GM23248 (cell line): Measurements from ENCODE around the gene PRDM1. TPM values are rescaled to one million over a fixed set of nuclear protein-coding genes. Genes with fewer than 3 reads are reported as not detected.

Source experiments
- DNase-seq: peaks from one replicate; pipeline ENCODE4 v3.0.0-alpha.2; 2015
- H2AFZ ChIP-seq: fragments of 200-600 bp; sonication (generic); 2 replicates; pipeline ENCODE4 v1.6.1; 2016; ENCODE audit warnings: antibody characterized with exemption
- H3F3A ChIP-seq: fragments of 200-600 bp; sonication (generic); 2 replicates; pipeline ENCODE4 v1.6.1; 2016; ENCODE audit warnings: mild to moderate bottlenecking, antibody characterized with exemption, mixed run types; ENCODE audit not compliant: insufficient read depth
- H3K27ac ChIP-seq: fragments of 200-600 bp; sonication (generic); 2 replicates; pipeline ENCODE4 v1.5.1; 2016; ENCODE audit warnings: mild to moderate bottlenecking
- H3K27me3 ChIP-seq: fragments of 200-600 bp; sonication (generic); replicated peaks from 2 replicates; pipeline ENCODE4 v1.6.1; 2016; ENCODE audit warnings: mild to moderate bottlenecking; ENCODE audit not compliant: insufficient read depth
- H3K36me3 ChIP-seq: fragments of 200-600 bp; sonication (generic); 2 replicates; pipeline ENCODE4 v1.6.1; 2016; ENCODE audit warnings: low read depth, mild to moderate bottlenecking
- H3K4me1 ChIP-seq: fragments of 200-600 bp; sonication (generic); 2 replicates; pipeline ENCODE4 v1.6.1; 2016; ENCODE audit warnings: mild to moderate bottlenecking; ENCODE audit not compliant: insufficient read depth
- H3K4me2 ChIP-seq: fragments of 200-600 bp; sonication (generic); one replicate; pipeline ENCODE4 v1.6.1; 2016; ENCODE audit warnings: mild to moderate bottlenecking; ENCODE audit not compliant: unreplicated experiment
- H3K4me3 ChIP-seq: fragments of 200-600 bp; sonication (generic); 2 replicates; pipeline ENCODE4 v1.5.1; 2016; ENCODE audit warnings: mild to moderate bottlenecking
- H3K79me2 ChIP-seq: fragments of 200-600 bp; sonication (generic); 2 replicates; pipeline ENCODE4 v1.6.1; 2016; ENCODE audit warnings: mild to moderate bottlenecking; ENCODE audit not compliant: insufficient read depth
- H3K9ac ChIP-seq: fragments of 200-600 bp; sonication (generic); 2 replicates; pipeline ENCODE4 v1.6.1; 2016; ENCODE audit warnings: mild to moderate bottlenecking
- H3K9me2 ChIP-seq: fragments of 200-600 bp; sonication (generic); 2 replicates; pipeline ENCODE4 v1.6.1; 2016; ENCODE audit warnings: mixed run types, mild to moderate bottlenecking, moderate library complexity; ENCODE audit not compliant: insufficient read depth
- H3K9me3 ChIP-seq: fragments of 200-600 bp; sonication (generic); one replicate; pipeline ENCODE4 v1.6.1; 2017; ENCODE audit warnings: low read depth
- H4K20me1 ChIP-seq: fragments of 200-600 bp; sonication (generic); 2 replicates; pipeline ENCODE4 v1.6.0; 2016; ENCODE audit not compliant: insufficient read depth
- EZH2 ChIP-seq: fragments of 200-600 bp; sonication (generic); IDR thresholded peaks from 2 replicates; pipeline ENCODE4 v1.6.1; 2018; ENCODE audit warnings: antibody characterized with exemption, mild to moderate bottlenecking; ENCODE audit not compliant: insufficient read depth, poor library complexity, severe bottlenecking
- EZH2phosphoT487 ChIP-seq: fragments of 200-600 bp; sonication (generic); IDR thresholded peaks from 2 replicates; pipeline ENCODE4 v1.6.1; 2018; ENCODE audit warnings: antibody characterized with exemption, moderate library complexity, mild to moderate bottlenecking, low read depth; ENCODE audit not compliant: insufficient read depth
- WGBS, 2 experiments: methylation state at CpG; one replicate each; pipeline ENCODE4 v1.1.6; 2015 to 2017; ENCODE audit warnings: low lambda C conversion rate in 2 of 2, low coverage in 1 of 2; ENCODE audit errors: missing lambda C conversion rate in 2 of 2; 5-methylcytosine and 5-hydroxymethylcytosine counted together
- in situ Hi-C: fragments of 300-500 bp; cut with MboI; formaldehyde crosslinking; loops from 2 replicates; pipeline ENCODE4 v1.15.0; 2020
- polyA plus RNA-seq: library from polyadenylated mRNA; unstranded; fragments of >200 nt; fragmentation: Nextera tagmentation; extraction: Ambion mirVana; gene quantifications from 2 replicates; pipeline ENCODE4 v1.2.1, GENCODE V29; 2016
- total RNA-seq: library from RNA; depleted of rRNA; stranded (reverse); fragments of >200 nt; shearing (Covaris generic); gene quantifications from 2 replicates; pipeline ENCODE4 v1.2.3, GENCODE V29; 2014

PRDM1 gene
- total and polyA plus RNA-seq, 2 experiments from 2014 or later = 2.7 to 3.9 TPM

GRCh38 chr6:106109029-106109428, 22.9 kb downstream of the PRDM1 start:
- Histone ChIP-seq H3K4me2 (no peak overlapping the region), H4K20me1 (no peaks in the 10 kb centered on the region), H3K4me1 (no peaks in the 10 kb centered on the region; the same call in 1 of the 2 replicates), H3K4me3 (no peak overlapping the region), H3K9me2 (no peaks in the 10 kb centered on the region), H2AFZ (no peak overlapping the region), H3K36me3 (peaks cover 25% of the 10 kb centered on the region; the same call in 1 of the 2 replicates), H3K9ac (no peak overlapping the region), H3K27ac (no peak overlapping the region), H3K9me3 (no peaks in the 10 kb centered on the region), H3F3A (peaks cover 46% of the 10 kb centered on the region), H3K27me3 (no peaks in the 10 kb centered on the region), H3K79me2 (no peaks in the 10 kb centered on the region)
- DNase-seq = no peak
- 97 to 100% methylated on average over 3 of the region's 3 CpGs for WGBS, 2 experiments
- no peak for TF ChIP-seq EZH2
- no peak for TF ChIP-seq EZH2phosphoT487
- in situ Hi-C loops = no loop called here

- Histone ChIP-seq H3F3A (peaks cover 46% of the 10 kb centered on the region), H2AFZ (no peak overlapping the region), H3K9me3 (no peaks in the 10 kb centered on the region), H3K27me3 (no peaks in the 10 kb centered on the region), H4K20me1 (no peaks in the 10 kb centered on the region), H3K4me3 (no peak overlapping the region), H3K9me2 (no peaks in the 10 kb centered on the region), H3K4me1 (no peaks in the 10 kb centered on the region; the same call in 1 of the 2 replicates), H3K79me2 (no peaks in the 10 kb centered on the region), H3K36me3 (peaks cover 25% of the 10 kb centered on the region; the same call in 1 of the 2 replicates), H3K4me2 (no peak overlapping the region), H3K27ac (no peak overlapping the region), H3K9ac (no peak overlapping the region)
- TF ChIP-seq EZH2 = no peak
- no peak for TF ChIP-seq EZH2phosphoT487
- 95% methylated on average over 10 of the region's 10 CpGs for WGBS, 2 experiments
- DNase-seq = no peak
- in situ Hi-C loops = no loop called here
These were observed 24.2 kb downstream of the PRDM1 start for GRCh38 chr6:106110164-106110826.

GRCh38 chr6:106112433-106112832, 26.3 kb downstream of the PRDM1 start:
- H3K27me3 ChIP-seq = no peaks in the 10 kb centered on the region
- H3K4me3 ChIP-seq = no peak overlapping the region
- peaks cover 46% of the 10 kb centered on the region for H3F3A ChIP-seq
- WGBS, 2 experiments = 32 to 56% methylated on average over 2 of the region's 2 CpGs
- in situ Hi-C loops = no loop called here
- no peak overlapping the region for H3K4me2 ChIP-seq
- H3K36me3 ChIP-seq = peaks cover 8% of the 10 kb centered on the region; the same call in 1 of the 2 replicates
- DNase-seq = no peak
- no peaks in the 10 kb centered on the region for H3K79me2 ChIP-seq
- H2AFZ ChIP-seq = no peak overlapping the region
- no peaks in the 10 kb centered on the region for H4K20me1 ChIP-seq
- no peaks in the 10 kb centered on the region for H3K9me2 ChIP-seq
- no peak overlapping the region for H3K27ac ChIP-seq
- TF ChIP-seq EZH2phosphoT487 = no peak
- no peak for TF ChIP-seq EZH2
- H3K4me1 ChIP-seq = no peaks in the 10 kb centered on the region; the same call in 1 of the 2 replicates
- no peak overlapping the region for H3K9ac ChIP-seq
- no peaks in the 10 kb centered on the region for H3K9me3 ChIP-seq

GRCh38 chr6:106113256-106113959, 27.3 kb downstream of the PRDM1 start:
- no peak overlapping the region for H3K4me2 ChIP-seq
- H3F3A ChIP-seq = peaks cover 38% of the 10 kb centered on the region
- H3K4me3 ChIP-seq = no peak overlapping the region
- no peaks in the 10 kb centered on the region for H4K20me1 ChIP-seq
- in situ Hi-C loops = no loop called here
- H2AFZ ChIP-seq = no peak overlapping the region
- no peak overlapping the region for H3K9ac ChIP-seq
- no peaks in the 10 kb centered on the region for H3K27me3 ChIP-seq
- WGBS, 2 experiments = 96% methylated on average over 10 of the region's 10 CpGs
- no peak for TF ChIP-seq EZH2phosphoT487
- no peak for TF ChIP-seq EZH2
- H3K4me1 ChIP-seq = no peaks in the 10 kb centered on the region; the same call in 1 of the 2 replicates
- no peak overlapping the region for H3K27ac ChIP-seq
- no peaks in the 10 kb centered on the region for H3K9me2 ChIP-seq
- DNase-seq = no peak
- peaks cover under 1% of the 10 kb centered on the region; the same call in 1 of the 2 replicates for H3K36me3 ChIP-seq
- no peaks in the 10 kb centered on the region for H3K9me3 ChIP-seq
- no peaks in the 10 kb centered on the region for H3K79me2 ChIP-seq
